ENCODE results near the gene HNRNPA1L2.
"Not testable (repeated sequence)": the region's sequence is repeated elsewhere in the genome, so short reads cannot be mapped to it uniquely, and the experiment has no call there.

HNRNPA1L2 gene

GRCh38 chr13:52615812-52616211 is 26.4 kb upstream of the HNRNPA1L2 start:
- Histone ChIP-seq H3K9me2 (replicated peaks; ENCODE audit: insufficient read depth, low read length) (no peaks in the 10 kb centered on the region), H3K9ac (ENCODE audit: low read length) (no peak overlapping the region), H3K9me3 (replicated peaks; ENCODE audit: insufficient read depth, low read length) (no peaks in the 10 kb centered on the region), H3K4me1 (ENCODE audit: low read length) (no peaks in the 10 kb centered on the region), H3K27ac (ENCODE audit: low read length) (no peak overlapping the region), H3K27me3 (replicated peaks; ENCODE audit: insufficient read depth, low read length) (no peaks in the 10 kb centered on the region), H3K36me3 (replicated peaks; ENCODE audit: insufficient read depth, low read length) (no peaks in the 10 kb centered on the region), H3K4me2 (ENCODE audit: low read depth, low read length) (no peak overlapping the region), H3K79me2 (ENCODE audit: low read length) (peaks cover 15% of the 10 kb centered on the region), H2AFZ (ENCODE audit: low read length) (no peak overlapping the region), H3F3A (ENCODE audit: insufficient read depth, low read length) (0 out of 2 replicates have a peak, but pooled peaks cover 4% of the 10 kb centered on the region), H4K20me1 (ENCODE audit: insufficient read depth, low read length) (no peaks in the 10 kb centered on the region), H3K4me3 (ENCODE audit: low read length) (no peak overlapping the region)
- no peak for TF ChIP-seq EZH2phosphoT487 (IDR thresholded peaks at IDR 0.05; ENCODE audit: low read length)
- no peak for TF ChIP-seq EZH2 (optimal IDR thresholded peaks at IDR 0.05; ENCODE audit: low read depth, low read length)
- no peak for TF ChIP-seq CTCF (IDR thresholded peaks at IDR 0.05; ENCODE audit: low read length)
- peak; percentile 28 for DNase-seq

- Histone ChIP-seq H3K9me2 (replicated peaks; ENCODE audit: insufficient read depth, low read length) (no peaks in the 10 kb centered on the region), H2AFZ (ENCODE audit: low read length) (peak overlapping the region; percentile 70), H3K9ac (ENCODE audit: low read length) (peak overlapping the region; percentile 68; the same call in 1 of the 2 replicates), H3K4me3 (ENCODE audit: low read length) (peak overlapping the region; percentile 83), H3F3A (ENCODE audit: insufficient read depth, low read length) (0 out of 2 replicates have a peak, but pooled peaks cover 4% of the 10 kb centered on the region), H3K9me3 (replicated peaks; ENCODE audit: insufficient read depth, low read length) (no peaks in the 10 kb centered on the region), H3K4me1 (ENCODE audit: low read length) (no peaks in the 10 kb centered on the region), H3K27ac (ENCODE audit: low read length) (peak overlapping the region; percentile 30; the same call in 1 of the 2 replicates), H3K27me3 (replicated peaks; ENCODE audit: insufficient read depth, low read length) (no peaks in the 10 kb centered on the region), H3K79me2 (ENCODE audit: low read length) (peaks cover 15% of the 10 kb centered on the region), H3K36me3 (replicated peaks; ENCODE audit: insufficient read depth, low read length) (no peaks in the 10 kb centered on the region), H4K20me1 (ENCODE audit: insufficient read depth, low read length) (no peaks in the 10 kb centered on the region), H3K4me2 (ENCODE audit: low read depth, low read length) (peak overlapping the region; percentile 41; the same call in 1 of the 2 replicates)
- TF ChIP-seq EZH2phosphoT487 (IDR thresholded peaks at IDR 0.05; ENCODE audit: low read length) (no peak), CTCF (IDR thresholded peaks at IDR 0.05; ENCODE audit: low read length) (no peak), EZH2 (optimal IDR thresholded peaks at IDR 0.05; ENCODE audit: low read depth, low read length) (no peak)
- peak; percentile 80 for DNase-seq
Measured at GRCh38 chr13:52617070-52618060, 24.9 kb upstream of the HNRNPA1L2 start.

- not testable (repeated sequence) for H4K20me1 ChIP-seq (ENCODE audit: insufficient read depth, low read length); H3K79me2 ChIP-seq (ENCODE audit: low read length); H3K4me3 ChIP-seq (ENCODE audit: low read length); H3K9me3 ChIP-seq (replicated peaks; ENCODE audit: insufficient read depth, low read length); H2AFZ ChIP-seq (ENCODE audit: low read length); H3K4me2 ChIP-seq (ENCODE audit: low read depth, low read length); H3F3A ChIP-seq (ENCODE audit: insufficient read depth, low read length); H3K27me3 ChIP-seq (replicated peaks; ENCODE audit: insufficient read depth, low read length); H3K4me1 ChIP-seq (ENCODE audit: low read length); H3K9ac ChIP-seq (ENCODE audit: low read length); H3K9me2 ChIP-seq (replicated peaks; ENCODE audit: insufficient read depth, low read length); H3K36me3 ChIP-seq (replicated peaks; ENCODE audit: insufficient read depth, low read length); H3K27ac ChIP-seq (ENCODE audit: low read length)
- DNase-seq: peak; percentile 21
Measured at GRCh38 chr13:52631083-52631690, 11.0 kb upstream of the HNRNPA1L2 start.

All from MM.1S (cell line).